GM18526 (cell line): ENCODE data around the gene ESPNL.

Source experiments
- POLR2A ChIP-seq: IDR thresholded peaks from 3 replicates; pipeline ENCODE4 v1.6.1; 2011; ENCODE audit not compliant: insufficient read length; ENCODE audit errors: extremely low read depth

ESPNL gene

GRCh38 chr2:238160206-238161129 lies 60.3 kb downstream of the ESPNL start:
- no peak for TF ChIP-seq POLR2A

- no peak for TF ChIP-seq POLR2A
Observed at GRCh38 chr2:238161291-238162051, 61.3 kb downstream of the ESPNL start.

- no peak for TF ChIP-seq POLR2A
Observed at GRCh38 chr2:238162251-238162845, 62.2 kb downstream of the ESPNL start.

GRCh38 chr2:238162846-238163441 lies 62.8 kb downstream of the ESPNL start:
- TF ChIP-seq POLR2A: no peak

- no peak for TF ChIP-seq POLR2A
Observed at GRCh38 chr2:238163481-238164198, 63.5 kb downstream of the ESPNL start.

- TF ChIP-seq POLR2A: no peak
Observed at GRCh38 chr2:238164906-238165287, 64.8 kb downstream of the ESPNL start.

GRCh38 chr2:238165288-238165921 lies 65.3 kb downstream of the ESPNL start:
- no peak for TF ChIP-seq POLR2A

- TF ChIP-seq POLR2A: no peak
Observed at GRCh38 chr2:238166391-238167343, 66.5 kb downstream of the ESPNL start.

- TF ChIP-seq POLR2A: no peak
Observed at GRCh38 chr2:238167344-238167715, 67.2 kb downstream of the ESPNL start.

GRCh38 chr2:238167761-238168160 lies 67.6 kb downstream of the ESPNL start:
- TF ChIP-seq POLR2A: no peak

GRCh38 chr2:238168196-238169047 lies 68.3 kb downstream of the ESPNL start:
- no peak for TF ChIP-seq POLR2A

GRCh38 chr2:238169048-238169707 lies 69.0 kb downstream of the ESPNL start:
- TF ChIP-seq POLR2A: no peak
